Posterior vena cava (tissue), 2 donors: ENCODE measurements around the gene GRIN2D. TPM values are rescaled to one million over a fixed set of nuclear protein-coding genes. Genes with fewer than 3 reads are reported as not detected.

Experiments used
- DNase-seq: peaks from one replicate; pipeline ENCODE4 v3.0.0-alpha.2; 2020; ENCODE audit warnings: low spot score
- intact Hi-C, 2 donors: fragments of 100-400 bp; cut with DNase I; formaldehyde crosslinking; loops; one replicate each; pipeline versions ENCODE4 v1.14.1 to v1.14.2; 2022 to 2023
- total RNA-seq, 2 donors: library from RNA; stranded (reverse); fragmentation: NEBNext Ultra II Directional; extraction: Animal tissue kit (Norgen Biotek cat#: 25700); gene quantifications; one replicate each; pipeline ENCODE4 v1.2.1, GENCODE V29; 2021
- donor health status: DM: yes; HTN: yes; CAD: no.
- donor health status: DM: yes; HTN: yes; CAD: no.

Gene GRIN2D
- total RNA-seq, 2 donors from 2014 or later = 0.71 to 2.3 TPM

DNA sequence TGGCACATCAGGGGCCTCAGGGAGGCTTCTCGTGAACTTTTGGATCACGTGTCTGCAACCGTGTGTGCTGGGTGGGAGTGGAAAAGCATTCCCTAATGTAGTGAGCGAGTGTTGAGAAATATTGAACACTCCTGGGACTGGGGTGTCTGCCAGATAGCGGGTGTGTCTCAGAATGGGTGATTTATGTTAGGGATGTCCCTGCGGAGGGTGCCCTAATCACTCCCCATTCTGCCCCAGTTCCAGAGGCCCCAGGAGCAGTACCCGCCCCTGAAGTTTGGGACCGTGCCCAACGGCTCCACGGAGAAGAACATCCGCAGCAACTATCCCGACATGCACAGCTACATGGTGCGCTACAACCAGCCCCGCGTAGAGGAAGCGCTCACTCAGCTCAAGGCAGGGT, 28.1 kb downstream of the GRIN2D start:
- intact Hi-C loops = no loop called here
- no peak for DNase-seq

DNA sequence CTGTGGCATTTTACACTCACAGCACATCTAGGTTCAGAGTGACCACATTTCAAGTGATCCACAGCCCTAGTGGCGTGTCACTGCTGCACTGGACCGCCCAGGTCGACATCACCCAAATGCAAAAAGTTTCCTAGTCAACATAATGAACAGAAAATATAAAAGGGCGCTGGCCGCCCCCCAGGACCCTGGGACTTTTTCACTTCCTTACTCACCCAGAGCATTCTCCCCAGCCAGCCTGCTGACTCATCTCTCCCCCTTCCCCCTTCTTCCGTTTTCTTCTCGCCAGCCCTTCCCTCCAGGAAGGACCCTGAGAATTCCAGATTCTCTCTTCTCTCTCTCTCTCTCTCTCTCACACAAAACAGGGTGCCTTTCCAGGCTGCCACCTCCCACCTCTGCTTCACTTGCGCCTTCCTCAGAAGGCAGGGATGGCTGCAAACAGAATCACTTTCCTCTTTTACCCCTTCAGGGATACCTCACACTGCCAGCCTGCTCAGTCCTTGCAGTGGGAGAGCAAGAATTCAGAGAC, 31.3 kb downstream of the GRIN2D start:
- DNase-seq = no peak
- intact Hi-C loops = loop anchor here in 1 of 2 donors (1.0 kb wide), 1 partner anchor 42 kb away; no protein-coding TSS in a partner anchor

DNA sequence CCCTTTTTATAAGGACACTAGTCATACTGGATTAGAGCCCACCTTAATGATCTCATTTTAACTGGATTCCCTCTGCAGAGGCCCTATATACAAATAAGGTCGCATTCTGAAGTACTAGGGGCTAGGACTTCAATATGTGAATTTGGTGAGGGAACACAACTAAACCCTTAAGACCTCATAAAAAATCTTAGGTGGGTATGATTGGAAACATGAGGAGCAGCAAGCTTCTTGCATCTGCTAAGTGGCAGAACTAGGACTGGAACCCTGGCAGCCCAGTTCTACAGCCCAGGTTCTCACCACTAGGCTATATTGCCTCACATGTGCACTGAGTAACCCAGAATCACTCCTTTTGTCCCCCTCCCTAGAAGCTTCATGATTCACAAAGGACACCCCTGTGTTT, 35.2 kb downstream of the GRIN2D start:
- DNase-seq = no peak
- intact Hi-C loops = no loop called here

DNA sequence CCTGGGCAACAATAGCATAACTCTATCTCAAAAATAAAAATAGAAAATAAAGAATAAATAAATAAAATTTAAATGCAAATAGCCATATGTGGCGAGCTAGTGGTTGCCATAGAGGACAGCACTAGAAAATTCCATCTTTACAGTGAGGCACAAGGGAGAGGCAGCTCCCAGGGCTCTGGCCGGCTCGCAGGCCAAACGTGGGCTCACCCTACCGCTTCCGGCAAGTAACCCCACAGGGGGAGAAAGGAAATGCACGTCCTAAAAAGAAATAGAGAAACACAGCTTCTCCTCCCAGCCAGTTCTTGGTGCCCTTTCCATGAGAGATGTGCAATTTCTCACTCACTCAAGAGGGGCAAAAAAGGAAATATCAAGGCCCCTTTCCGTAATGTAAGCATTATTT, 39.9 kb downstream of the GRIN2D start:
- no peak for DNase-seq

DNA sequence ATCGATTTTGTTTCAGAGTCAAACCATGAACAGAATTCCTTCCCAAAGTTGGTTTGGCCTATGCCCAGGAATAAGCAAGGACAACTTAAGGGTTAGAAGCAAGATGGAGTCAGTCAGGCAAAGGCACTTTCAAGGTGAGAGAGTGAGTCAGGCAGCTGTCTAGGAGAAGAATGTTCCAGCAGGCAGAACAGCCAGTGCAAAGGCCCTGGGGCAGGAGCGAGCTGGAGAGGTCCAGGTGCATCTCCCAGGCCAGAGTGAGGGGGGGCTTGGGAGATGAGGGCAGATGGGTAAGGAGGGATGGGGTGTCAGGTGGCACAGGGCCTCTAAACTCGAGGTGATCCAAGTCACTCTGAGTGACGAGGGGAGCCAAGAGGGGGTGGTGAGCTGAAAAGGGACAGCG, 43.1 kb downstream of the GRIN2D start:
- DNase-seq = no peak
- intact Hi-C loops = loop anchor here in 1 of 2 donors (5.0 kb wide), 1 partner anchor 1361 kb away; no protein-coding TSS in a partner anchor

More for the DNA sequence above, 39.9 kb downstream of the GRIN2D start:
- intact Hi-C loops = no loop called here

DNA sequence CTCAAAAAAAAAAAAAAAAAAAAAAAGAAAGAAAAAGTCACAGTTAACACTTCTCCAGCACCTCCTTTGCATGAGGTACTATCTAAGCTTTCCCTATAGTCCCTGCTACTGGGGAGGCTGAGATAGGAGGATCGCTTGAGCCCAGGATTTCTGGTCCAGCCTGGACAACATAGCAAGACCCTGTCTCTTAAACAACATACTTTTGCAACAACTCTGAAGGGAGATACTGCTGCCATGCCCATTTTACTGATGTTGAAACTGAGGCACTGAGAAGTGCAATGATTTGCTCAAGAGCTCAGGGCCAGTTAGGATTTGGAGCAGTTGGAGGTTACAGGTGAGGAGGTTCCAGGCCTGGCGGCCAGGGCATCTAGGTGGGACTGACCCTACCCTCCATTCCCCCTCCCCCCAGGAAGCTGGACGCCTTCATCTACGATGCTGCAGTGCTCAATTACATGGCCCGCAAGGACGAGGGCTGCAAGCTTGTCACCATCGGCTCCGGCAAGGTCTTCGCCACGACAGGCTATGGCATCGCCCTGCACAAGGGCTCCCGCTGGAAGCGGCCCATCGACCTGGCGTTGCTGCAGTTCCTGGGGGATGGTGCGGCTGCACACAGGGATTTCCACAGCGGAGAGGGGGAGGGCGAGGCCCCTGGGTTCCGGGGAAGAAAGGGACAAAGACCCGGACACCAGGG, 48.0 kb downstream of the GRIN2D start:
- intact Hi-C loops = no loop called here
- no peak for DNase-seq

DNA sequence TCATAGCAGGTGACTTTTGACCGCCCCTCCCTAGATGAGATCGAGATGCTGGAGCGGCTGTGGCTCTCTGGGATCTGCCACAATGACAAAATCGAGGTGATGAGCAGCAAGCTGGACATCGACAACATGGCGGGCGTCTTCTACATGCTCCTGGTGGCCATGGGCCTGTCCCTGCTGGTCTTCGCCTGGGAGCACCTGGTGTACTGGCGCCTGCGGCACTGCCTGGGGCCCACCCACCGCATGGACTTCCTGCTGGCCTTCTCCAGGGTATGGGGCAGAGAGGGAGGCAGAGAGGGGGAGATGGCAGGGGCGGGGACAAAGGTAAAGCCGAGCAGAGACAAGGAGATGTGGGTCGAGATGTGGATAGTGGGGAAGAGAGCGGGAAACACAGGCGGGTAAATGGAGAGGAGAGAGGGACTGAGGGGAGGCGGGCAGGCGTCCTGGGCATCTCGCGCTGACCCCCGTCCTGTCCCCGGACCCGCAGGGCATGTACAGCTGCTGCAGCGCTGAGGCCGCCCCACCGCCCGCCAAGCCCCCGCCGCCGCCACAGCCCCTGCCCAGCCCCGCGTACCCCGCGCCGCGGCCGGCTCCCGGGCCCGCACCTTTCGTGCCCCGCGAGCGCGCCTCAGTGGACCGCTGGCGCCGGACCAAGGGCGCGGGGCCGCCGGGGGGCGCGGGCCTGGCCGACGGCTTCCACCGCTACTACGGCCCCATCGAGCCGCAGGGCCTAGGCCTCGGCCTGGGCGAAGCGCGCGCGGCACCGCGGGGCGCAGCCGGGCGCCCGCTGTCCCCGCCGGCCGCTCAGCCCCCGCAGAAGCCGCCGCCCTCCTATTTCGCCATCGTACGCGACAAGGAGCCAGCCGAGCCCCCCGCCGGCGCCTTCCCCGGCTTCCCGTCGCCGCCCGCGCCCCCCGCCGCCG, 48.9 kb downstream of the GRIN2D start:
- intact Hi-C loops = no loop called here
- DNase-seq = no peak

DNA sequence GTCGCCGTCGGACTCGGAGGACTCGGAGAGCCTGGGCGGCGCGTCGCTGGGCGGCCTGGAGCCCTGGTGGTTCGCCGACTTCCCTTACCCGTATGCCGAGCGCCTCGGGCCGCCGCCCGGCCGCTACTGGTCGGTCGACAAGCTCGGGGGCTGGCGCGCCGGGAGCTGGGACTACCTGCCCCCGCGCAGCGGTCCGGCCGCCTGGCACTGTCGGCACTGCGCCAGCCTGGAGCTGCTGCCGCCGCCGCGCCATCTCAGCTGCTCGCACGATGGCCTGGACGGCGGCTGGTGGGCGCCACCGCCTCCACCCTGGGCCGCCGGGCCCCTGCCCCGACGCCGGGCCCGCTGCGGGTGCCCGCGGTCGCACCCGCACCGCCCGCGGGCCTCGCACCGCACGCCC, 49.8 kb downstream of the GRIN2D start:
- intact Hi-C loops = no loop called here
- no peak for DNase-seq

Other genes starting within 250 kb of the GRIN2D start
- gene LIG1, start 223.3 kb upstream of the GRIN2D start, total RNA-seq = 1 to 10 TPM; 4.8 to 5.9 TPM
- gene ZSWIM9, start 223.0 kb upstream of the GRIN2D start, total RNA-seq = 1 to 10 TPM; 6.1 to 8.6 TPM
- gene CARD8, start 137.8 kb upstream of the GRIN2D start, total RNA-seq = 10 to 100 TPM; 44.0 to 54.2 TPM
- gene ZNF114, start 123.6 kb upstream of the GRIN2D start, total RNA-seq = under 1 TPM; 0.37 to 0.38 TPM
- 100 to 1,000 TPM; 120 to 297 TPM for gene EMP3, start 68.1 kb upstream of the GRIN2D start, total RNA-seq
- 1 to 10 TPM; 5.0 to 6.3 TPM for gene TMEM143, start 29.7 kb upstream of the GRIN2D start, total RNA-seq
- gene SYNGR4, start 29.3 kb upstream of the GRIN2D start, total RNA-seq = not detected
- gene KDELR1, start 2.1 kb upstream of the GRIN2D start, total RNA-seq = 100 to 1,000 TPM in 1 of 2 donors, 10 to 100 TPM in 1; 94.6 to 111 TPM
- gene GRWD1, start 52.3 kb downstream of the GRIN2D start, total RNA-seq = 10 to 100 TPM; 21.1 to 24.2 TPM
- gene KCNJ14, start 61.9 kb downstream of the GRIN2D start, total RNA-seq = under 1 TPM; 0.52 to 0.65 TPM
- 10 to 100 TPM; 34.1 to 49.2 TPM for gene CYTH2, start 75.7 kb downstream of the GRIN2D start, total RNA-seq
- under 1 TPM; 0.19 to 0.57 TPM for gene LMTK3, start 118.2 kb downstream of the GRIN2D start, total RNA-seq
- gene SULT2B1, start 158.5 kb downstream of the GRIN2D start, total RNA-seq = under 1 TPM in 1 of 2 donors, not detected in 1; 0.60 TPM
- gene SPACA4, start 213.1 kb downstream of the GRIN2D start, total RNA-seq = not detected
- gene FAM83E, start 221.4 kb downstream of the GRIN2D start, total RNA-seq = not detected
- 100 to 1,000 TPM; 746 to 777 TPM for gene RPL18, start 225.5 kb downstream of the GRIN2D start, total RNA-seq
- 10 to 100 TPM in 1 of 2 donors, 1 to 10 TPM in 1; 8.5 to 12.1 TPM for gene SPHK2, start 225.8 kb downstream of the GRIN2D start, total RNA-seq
- gene DBP, start 243.7 kb downstream of the GRIN2D start, total RNA-seq = 1 to 10 TPM; 1.8 to 3.6 TPM